ENCODE results near the gene USP10.
"Not testable (repeated sequence)": the region's sequence is repeated elsewhere in the genome, so short reads cannot be mapped to it uniquely, and the experiment has no call there.

USP10 gene

DNA sequence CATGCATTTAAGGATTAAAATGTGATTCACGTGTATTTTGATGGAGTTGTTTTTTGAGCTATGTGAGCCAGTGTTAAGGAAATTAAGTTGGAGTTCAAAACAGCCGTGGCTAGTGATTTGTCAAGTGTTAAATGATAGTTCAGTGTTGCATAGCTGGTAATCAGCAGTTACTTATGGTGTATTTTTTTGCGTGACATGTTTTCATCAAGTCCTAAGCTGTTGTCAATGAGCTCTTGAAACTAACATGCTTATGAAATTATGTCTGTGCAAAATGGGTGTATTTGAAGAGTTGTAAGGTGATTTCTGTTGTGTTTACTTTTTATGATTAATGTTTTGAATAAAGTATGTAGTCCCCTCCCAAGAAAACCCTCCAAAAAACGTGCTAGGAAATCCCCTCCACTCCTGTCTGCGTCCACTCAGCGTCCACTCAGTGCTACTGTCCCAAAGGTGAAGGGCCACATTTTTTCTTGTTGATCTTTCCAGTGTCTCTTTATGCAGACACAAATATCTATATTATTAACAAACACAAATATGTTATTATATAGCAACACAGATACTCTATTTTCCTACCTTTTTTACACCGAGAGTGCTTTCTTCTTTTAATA lies 30.0 kb downstream of the USP10 start:
- no peak for DNase-seq

DNA sequence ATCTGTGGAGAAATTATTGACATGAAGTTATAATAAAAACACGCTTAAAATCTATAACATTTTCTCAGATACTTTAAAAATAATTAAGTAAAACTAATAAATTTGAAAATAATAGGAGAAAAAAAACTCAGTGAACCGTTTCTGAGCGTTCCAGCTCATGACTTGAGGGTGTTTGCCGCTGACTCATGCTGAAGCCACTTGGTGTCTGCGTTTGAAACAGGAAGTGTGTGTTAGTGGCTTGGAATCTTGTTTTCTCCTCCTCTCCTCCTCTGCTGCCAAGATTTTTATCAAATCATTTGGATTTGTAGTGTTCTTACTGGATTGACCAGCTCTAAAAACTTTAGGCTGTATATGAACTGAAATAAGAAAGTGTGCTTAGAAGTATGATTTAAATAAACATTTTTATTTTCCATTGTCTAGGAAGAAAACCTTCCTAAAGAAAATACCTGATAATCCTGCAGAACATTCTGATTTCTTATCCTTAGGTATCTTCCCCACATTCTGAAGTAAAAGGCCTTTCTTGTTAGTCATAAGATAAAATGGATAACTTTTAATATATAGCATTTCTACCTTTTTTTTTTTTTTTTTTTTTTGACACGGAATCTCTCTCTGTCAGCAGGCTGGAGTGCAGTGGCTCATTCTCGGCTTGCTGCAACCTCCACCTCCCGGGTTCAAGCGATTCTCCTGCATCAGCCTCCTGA lies 30.8 kb downstream of the USP10 start:
- DNase-seq, result peak in 2 of 5 donors; percentile 12 to 38

DNA sequence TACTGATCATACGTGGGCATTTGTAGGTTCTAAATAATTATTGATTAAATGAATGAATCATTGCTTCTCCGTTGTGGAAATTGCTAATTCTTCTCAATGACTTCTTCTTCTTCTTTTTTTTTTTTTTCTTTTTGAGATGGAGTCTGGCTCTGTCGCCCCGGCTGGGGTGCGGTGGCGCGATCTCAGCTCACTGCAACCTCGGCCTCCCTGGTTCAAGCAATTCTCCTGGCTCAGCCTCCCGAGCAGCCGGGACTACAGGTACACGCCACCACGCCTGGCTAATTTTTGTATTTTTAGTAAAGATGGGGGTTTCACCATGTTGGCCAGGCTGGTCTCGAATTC lies 32.5 kb downstream of the USP10 start:
- DNase-seq, result not testable (repeated sequence)

DNA sequence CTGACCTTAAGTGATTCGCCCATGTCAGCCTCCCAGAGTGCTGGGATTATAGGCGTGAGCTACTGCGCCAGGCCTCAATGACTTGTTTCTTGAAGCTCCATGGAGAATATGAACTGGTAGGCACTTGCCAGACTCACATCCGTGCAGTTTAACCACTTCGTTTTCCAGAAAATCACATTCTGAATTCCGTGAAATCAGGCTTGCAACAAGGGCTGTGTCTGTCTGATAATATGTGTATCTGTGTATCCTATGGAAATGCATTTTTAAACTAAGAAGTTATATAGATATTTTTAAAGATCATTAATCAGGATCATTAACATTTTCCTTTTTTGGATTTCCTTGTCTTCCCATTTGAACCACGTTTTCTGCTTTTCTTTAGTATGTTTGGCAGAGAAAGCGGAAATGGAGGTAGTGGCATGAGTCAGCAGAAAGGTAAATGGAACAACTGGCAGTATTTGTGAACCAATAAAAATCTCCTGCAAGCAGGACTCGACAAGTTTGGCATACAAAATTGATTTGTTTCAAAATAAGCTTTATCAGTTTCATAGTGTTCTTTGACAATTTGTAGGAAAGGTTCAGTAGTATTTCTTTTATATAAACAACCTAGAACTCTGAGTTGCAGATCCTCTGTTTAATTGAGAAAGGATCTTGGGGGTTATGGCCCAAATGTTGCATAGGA lies 33.0 kb downstream of the USP10 start:
- DNase-seq, result no peak

DNA sequence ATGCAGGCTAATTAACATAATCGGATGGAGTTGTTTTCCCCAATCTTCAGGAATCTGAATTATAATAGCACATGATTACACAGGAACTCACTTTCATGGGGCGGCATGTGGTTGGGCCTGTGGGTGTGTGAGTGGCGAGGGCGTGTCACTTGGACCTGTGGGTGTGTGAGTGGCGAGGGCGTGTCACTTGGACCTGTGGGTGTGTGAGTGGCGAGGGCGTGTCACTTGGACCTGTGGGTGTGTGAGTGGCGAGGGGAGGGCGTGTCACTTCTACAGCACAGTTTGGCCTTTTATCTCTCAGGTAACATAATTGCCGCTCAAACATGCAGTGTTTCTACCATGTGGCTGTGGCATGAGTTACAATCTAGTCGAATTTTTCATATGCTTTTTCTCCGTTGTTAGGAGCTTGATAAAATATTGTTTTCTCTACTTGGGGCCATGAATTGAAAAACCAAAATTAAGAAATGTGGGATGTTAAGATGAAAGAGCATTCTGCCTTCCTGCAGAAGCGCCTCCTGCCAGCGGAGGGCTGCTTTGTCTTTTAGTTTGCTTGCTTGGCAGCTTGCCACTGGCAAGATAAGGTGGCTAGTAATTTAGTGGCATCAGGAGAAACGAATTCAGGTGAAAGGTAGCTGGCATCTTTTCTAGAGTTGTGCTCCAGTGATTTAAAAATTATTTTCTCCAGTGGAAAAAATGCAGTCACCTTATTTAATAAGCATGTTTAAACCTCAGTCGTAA lies 36.2 kb downstream of the USP10 start:
- peak in 3 of 5 donors; percentile 23 to 30 (median 30) for DNase-seq

DNA sequence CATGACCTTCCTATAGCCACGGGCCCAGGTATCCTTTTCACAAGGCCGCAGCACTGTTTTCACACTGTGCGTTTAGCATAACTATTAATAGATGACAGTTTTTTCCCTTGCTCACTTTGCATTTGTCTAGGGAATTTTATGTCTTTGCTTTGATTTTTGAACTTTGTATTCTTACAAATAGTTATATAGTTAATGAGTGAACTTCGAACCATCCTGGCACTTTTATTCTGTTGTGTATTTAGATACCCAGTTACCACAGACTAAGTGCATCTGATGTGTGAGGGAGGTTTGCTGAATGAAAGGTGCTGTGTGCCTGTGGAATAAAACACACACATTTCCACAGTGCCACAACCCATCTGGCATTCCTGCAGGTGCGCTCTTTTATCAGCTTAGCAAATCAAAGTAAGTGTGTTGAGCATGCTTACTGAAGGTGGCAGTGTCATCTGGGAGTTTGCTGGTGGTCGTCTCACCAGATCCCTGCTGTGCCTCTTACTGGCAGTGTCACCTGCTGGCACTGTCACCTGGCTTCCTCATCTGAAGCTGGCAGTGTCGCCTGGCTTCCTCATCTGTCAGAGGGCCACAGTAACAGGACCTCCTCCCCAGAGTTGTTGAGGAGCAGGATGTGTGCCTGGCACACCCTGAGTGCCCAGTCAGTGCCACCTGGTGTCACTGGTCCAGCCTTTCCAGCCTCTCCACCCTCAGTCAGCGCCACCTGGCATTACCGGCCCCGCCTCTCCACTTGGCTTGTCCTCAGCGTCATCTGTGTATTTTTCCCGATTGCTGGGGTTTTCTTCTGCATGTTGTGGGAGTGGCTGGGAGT lies 37.6 kb downstream of the USP10 start:
- no peak for DNase-seq

DNA sequence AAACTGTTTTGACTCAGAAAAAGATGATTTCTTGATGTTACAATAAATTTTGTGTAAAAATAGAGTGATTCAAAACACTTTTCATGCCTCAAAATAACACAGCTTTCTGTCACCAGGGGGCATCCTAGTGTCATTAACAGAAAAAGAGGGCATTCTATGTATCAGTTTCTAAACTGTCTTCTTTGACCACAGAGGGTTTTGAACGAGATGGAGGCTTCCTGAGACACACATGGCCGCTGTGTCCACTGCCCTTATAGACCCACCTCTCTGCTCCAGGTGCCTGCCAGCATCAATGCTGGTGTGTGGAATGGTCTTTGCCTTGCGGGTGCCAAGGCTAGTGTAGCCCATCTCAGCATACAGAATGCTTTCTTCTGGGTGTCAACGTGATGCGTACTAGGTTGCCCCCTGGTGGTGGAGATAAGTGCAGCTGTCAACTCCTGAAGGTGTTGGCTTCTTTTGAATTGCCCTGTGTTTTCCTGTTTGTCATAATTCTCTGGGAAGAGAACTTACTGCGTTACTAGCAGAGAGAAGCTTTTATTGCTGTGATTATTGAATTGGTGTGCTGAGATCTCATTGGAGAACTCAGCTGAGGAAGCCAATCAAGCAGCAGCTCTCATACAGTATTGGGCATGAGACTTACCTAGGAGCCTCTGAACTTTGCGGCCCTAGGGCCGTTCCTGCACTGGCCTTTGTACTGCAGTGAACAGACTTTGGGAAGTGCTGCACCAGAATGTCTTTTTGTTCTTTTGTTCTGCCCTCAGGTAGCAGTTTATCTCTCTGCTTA lies 38.6 kb downstream of the USP10 start:
- peak; percentile 42 to 81 (median 62) for DNase-seq

DNA sequence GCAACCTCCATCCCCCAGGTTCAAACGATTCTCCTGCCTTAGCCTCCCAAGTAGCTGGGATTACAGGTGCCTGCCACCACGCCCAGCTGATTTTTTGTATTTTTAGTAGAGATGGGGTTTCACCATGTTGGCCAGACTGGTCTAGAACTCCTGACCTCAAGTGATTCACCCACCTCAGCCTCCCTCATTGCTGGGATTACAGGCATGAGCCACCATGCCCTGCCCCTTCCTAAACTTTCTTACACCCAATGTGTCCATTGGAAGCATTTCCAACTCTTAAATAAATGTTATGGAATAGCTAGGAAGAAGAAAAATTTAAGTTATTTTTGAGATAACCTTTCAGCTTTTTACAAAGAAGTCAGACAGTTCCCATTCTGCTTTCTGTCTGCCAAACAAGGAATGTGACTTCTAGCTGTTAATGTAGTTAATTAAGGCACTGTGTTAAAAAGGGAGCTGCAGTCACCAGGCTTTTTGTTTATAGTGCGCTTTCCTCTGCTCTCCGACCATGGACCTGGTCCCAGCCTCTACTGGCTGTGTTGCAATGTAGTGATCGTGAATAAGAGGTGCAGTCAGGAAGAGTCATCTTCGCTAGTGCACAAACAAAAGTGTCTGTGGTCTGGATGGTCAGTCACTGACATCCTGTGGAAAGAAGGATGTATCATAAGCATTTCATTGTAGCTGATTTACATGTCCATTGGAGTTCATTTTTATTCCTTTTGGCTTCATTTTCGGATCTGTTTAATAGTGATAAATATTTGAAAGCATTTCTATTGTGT lies 39.7 kb downstream of the USP10 start:
- DNase-seq, result no peak

DNA sequence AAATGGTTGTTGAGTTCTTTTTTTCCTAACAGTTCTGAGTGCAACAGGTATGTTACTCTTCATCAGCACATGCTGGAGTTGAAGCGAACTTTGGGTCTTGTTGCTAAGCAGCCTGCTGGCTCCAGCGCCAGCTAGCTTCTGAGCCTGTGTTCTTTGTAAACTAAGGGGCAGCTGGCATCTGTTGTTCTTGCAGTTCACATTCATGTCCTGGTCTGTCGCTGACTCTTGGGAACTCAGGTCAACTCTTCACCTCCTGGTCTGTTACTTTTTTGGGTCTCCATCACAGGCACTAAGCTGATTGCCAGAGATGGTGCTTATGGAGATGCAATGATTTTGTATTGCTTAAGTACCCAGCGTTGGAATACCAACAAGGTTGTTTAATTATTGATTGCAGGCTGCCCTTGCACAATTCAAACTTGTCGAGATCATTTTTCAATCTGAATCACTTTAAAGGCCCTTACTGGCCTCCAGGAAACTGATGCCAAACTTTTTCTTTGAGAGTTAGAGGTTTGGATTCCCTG lies 40.9 kb downstream of the USP10 start:
- no peak for DNase-seq

DNA sequence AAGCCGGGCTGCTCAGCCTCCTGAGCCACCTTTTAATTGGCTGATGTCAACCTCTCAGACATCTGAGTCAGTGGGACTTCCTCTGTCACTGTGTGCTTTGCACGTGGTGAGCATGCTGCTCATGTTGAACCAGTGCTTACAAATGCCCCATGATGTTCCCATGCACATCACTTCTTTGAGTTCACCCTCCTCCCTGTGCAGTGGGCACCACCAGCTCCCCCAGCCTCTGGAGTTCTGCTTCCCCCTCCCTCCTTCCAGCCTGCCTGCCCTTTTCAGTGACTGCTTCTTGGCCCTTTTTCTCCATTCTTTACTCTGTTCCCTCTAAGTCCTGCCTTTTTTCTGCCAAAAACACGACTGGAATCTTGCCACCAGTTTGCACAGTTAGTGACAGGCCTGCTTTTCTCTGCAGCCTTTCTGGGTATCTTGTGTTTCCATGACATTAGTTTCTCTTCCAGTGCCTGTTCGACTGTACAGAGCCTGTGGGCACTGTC lies 41.6 kb downstream of the USP10 start:
- no peak for DNase-seq

DNA sequence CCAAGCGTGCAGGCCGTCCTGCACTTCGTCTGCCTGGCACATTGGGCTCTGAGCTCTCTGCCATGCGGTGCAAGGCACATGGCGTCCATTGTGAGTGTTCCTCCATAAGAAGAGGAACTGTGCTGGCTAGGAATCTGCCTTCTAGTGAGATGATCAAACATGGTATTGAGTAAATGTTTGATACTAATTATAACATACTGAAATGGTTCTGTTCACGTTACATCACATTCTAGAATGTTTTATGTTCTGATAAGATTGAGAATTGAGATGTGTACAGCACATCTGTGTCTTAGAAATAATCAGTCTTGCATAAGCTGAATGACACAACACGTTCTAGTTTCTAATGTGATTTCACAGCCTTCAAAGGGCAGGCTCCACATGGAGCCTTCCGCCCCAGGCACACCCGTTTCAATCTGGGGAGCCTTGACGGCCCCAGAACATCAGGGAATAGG lies 42.9 kb downstream of the USP10 start:
- DNase-seq, result no peak

DNA sequence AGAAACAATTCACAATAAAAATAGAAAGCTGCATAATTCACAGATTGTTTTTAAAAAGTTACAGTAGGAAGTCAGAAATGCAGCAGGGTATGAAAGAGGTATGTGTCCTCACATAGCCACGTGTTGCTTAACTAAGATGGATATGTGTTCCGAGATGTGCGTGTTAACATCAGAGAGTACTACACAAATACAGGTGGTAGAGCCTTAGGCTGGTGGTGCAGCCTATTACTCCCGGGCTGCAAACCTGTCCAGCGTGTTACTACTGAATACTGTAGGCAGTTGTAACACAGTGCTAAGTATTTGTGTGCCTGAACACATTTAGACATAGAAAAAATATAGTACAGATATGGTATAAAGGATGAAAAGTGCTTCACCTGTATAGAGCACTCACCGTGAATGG lies 46.4 kb downstream of the USP10 start:
- no peak for DNase-seq

DNA sequence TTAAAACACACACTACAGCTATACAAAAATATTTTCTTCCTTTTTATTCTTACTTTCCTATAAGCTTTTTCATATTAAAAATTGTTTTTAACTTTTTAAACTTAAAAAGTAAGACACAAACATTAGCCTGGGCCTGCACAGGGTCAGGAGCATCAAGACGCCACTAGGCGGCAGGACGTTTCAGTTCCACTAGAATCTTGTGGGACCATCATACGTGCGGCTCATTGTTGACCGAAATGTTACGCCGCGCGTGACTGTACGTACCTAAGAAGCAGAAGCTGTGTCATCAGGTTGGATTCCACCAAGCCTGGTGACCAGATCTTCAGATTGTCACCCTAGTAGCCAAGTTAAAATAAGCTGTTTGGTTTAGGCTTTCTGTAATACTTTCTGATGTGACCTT lies 47.1 kb downstream of the USP10 start:
- no peak for DNase-seq

DNA sequence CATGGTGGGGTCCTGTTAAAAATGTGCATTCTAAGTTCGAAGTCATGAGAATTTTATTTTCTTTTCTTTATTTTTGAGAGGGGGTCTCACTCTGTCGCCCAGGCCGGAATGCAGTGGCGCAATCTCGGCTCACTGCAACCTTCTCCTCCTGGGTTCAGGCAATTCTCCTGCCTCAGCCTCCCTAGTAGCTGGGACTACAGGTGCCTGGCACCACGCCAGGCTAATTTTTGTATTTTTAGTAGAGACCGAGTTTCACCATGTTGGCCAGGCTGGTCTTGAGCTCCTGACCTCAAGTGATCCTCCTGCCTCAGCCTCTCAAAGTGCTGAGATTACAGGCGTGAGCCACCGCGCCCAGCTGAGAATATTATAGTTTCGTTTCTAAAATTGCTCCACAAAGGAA lies 48.4 kb downstream of the USP10 start:
- DNase-seq, result not testable (repeated sequence)

DNA sequence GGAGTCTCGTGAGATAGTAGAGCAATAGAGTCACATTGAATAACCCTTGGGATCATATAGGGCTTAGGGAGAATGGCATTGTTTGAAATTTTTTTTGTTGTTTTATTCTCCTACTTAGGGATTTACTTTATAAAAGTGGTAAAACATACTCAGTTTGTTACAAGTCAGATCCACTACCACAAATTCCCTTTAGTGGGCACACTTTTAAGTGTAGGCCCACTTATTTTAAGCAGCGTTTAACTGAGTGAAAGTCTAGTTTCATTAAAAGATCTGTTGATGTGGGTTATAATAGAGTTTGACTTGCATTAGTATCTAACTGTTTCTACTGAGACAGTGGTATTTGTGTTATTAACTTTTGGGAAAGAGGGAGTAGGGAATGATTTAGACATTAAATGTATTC lies 49.3 kb downstream of the USP10 start:
- no peak for DNase-seq

DNA sequence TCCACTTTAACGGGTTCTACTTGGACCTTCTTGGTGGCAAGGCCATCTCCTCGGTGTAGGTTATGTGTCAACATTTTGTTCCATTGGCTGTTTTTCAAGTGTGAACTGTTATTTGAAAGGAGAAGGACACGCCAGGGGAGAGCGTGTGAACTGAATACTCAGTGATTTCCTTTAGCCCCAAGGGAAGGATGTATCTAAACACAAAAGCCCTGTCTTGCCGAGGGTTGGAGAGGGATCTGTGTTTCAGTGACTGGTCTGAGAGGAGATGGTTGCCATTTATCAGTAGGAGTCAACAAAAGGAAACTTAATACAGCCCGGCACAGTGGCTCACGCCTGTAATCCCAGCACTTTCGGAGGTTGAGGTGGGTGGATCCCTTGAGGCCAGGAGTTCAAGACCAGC lies 50.0 kb downstream of the USP10 start:
- no peak for DNase-seq

DNA sequence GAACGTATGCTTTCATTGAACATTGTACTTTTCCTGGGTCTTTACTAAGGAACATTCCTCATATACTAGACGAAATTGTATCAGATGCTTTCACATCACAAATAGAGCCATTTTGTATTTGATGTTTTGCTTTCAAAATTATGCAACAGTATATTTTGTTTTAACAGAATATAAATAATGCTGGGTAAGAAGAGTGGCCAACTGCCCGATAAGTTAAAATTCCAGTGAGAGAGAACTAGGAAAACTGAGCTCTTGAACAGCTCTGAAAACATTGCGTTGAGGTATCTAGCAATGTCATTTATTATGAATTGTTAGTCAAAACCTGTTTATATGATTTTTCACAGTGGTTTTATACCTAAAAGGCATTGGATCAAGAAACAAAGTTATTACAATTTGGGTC lies 50.8 kb downstream of the USP10 start:
- DNase-seq, result no peak

DNA sequence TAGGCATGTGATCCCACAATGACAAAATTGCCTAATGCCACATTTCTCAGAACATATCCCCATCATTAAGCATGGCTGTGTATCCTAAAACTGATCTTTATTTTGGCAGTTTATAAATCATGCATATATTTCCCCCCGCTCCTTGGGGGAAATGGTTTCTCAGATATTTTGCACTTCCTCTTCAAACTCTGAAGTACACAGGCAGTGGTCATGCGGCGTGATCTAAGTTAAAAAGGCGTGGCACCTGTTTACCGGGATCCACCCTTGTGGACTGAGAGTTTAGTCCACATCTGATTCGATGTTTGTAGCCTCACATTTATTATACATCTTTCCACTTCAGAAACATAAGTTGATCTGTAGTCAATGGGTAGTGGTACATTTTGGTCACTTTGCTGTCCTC lies 51.4 kb downstream of the USP10 start:
- peak in 1 of 5 donors; percentile 30 for DNase-seq

DNA sequence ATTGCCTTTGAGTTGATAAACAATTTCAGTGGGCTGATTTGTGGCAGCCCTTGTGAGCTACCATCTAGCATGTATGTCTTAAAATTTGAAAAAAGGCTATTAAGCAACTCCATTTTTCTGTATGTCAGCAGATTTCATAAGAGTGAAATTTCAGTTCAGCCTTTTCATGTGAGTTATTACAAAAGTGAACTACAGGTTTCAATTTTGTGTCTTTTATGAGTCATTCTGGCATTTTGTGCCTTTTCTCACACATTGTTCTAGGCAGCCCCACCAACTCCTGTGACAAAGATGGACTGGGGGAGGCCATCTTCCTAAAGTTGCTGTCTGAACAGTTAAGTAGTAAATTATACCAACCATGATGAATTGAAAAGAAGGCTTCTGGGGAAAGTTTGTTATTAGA lies 52.1 kb downstream of the USP10 start:
- DNase-seq, result peak in 1 of 5 donors; percentile 79

DNA sequence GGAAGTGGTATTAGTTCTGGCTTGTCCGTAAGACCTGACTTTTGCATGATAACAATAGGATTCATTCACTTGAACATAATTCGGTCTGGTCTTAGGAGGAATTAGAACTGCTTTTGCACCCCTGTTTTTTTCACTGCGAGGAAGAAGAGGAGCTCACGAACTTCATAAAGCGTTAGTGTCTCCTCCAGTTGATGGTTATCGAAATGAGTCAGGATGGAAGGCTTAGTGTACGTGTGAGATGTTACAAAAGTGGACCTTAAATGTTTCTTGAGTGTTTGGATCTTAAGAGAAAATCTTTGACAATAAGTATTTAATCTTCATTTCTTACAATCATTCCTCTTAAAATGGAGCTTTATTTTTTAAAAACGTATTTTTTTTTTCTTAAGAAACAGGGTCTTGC lies 52.8 kb downstream of the USP10 start:
- DNase-seq, result peak in 1 of 5 donors; percentile 73

Data from T-helper 1 cell (primary cell).